GM19023 (cell line): ENCODE measurements around the gene CYP27A1.

Experiments
- ATAC-seq: cut with Tn5 transposase; IDR thresholded peaks from one replicate; pipeline ENCODE4 v1.9.1; 2021; ENCODE audit warnings: mild to moderate bottlenecking, moderate library complexity; ENCODE audit not compliant: unreplicated experiment

CYP27A1 gene

GRCh38 chr2:218809515-218809914, 27.6 kb downstream of the CYP27A1 start:
- ATAC-seq, result no peak

GRCh38 chr2:218810256-218810655, 28.3 kb downstream of the CYP27A1 start:
- ATAC-seq, result no peak

GRCh38 chr2:218811382-218811781, 29.4 kb downstream of the CYP27A1 start:
- no peak for ATAC-seq

GRCh38 chr2:218812096-218812815, 30.3 kb downstream of the CYP27A1 start:
- no peak for ATAC-seq

DNA sequence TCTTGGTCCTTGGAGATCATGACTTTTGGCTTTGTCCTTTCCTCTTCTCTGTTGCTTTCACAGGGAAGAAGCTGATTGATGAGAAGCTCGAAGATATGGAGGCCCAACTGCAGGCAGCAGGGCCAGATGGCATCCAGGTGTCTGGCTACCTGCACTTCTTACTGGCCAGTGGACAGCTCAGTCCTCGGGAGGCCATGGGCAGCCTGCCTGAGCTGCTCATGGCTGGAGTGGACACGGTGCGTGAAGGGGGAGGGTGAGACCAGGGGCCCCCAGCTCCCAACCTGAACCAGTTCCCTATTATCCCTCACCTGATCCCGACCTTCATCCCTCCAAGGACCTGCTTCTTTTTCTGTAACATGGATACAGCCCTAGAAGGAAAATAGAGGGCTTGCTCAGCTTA, 30.9 kb downstream of the CYP27A1 start:
- no peak for ATAC-seq

GRCh38 chr2:218813771-218814460, 32.0 kb downstream of the CYP27A1 start:
- ATAC-seq, result no peak

DNA sequence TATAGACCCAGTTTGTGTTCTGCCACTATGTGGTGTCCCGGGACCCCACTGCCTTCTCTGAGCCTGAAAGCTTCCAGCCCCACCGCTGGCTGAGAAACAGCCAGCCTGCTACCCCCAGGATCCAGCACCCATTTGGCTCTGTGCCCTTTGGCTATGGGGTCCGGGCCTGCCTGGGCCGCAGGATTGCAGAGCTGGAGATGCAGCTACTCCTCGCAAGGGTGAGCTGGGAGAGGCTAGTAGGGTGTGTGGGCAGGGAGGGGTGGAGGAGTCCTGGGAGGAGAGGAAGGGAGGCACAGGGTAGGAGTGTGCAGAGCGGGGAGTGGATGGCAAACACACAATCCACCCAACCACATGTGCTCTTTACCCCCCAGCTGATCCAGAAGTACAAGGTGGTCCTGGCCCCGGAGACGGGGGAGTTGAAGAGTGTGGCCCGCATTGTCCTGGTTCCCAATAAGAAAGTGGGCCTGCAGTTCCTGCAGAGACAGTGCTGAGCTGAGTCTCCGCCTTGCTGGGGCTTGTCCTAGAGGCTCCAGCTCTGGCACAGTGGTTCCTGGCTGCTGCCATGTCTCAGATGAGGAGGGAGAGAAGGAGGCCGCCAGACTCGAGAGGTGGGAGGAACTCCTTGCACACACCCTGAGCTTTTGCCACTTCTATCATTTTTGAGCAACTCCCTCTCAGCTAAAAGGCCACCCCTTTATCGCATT, 32.7 kb downstream of the CYP27A1 start:
- ATAC-seq, result no peak

DNA sequence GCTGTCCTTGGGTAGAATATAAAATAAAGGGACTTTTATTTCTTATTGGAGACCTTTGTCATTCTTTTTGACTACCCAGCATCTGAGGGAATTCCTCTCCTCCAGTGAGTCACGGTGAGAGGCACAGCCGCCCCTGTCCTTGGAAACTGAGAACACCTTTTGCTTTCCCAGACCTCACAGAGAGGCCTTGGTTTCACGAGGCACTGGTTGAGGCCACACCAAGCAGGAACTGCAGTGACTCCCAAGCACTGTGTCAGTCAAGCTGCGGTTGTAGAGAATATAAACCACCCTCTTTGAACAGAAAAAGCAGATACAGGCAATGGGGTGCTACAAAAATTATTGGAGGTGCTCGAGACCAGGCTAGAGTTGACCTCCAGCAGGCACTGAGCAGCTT, 33.3 kb downstream of the CYP27A1 start:
- no peak for ATAC-seq

DNA sequence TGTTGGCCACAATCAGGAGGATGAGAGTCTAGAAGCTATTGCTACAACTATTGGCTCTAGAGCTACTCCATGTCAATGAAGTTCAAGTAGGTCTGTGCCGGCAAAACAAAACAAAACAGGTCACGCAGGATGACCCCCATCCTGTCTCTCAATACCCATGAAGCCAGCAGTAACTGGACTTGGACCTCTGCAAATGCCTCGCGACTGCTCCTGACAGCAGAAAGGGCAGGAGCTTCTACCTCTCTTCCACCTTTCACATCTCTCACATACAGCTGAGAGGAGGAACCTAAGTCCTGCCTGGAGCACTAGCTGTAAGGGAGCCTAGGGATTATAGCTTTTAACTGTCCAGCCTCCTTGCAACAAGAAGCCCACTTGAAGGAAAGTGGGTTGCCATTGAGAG, 33.7 kb downstream of the CYP27A1 start:
- no peak for ATAC-seq

DNA sequence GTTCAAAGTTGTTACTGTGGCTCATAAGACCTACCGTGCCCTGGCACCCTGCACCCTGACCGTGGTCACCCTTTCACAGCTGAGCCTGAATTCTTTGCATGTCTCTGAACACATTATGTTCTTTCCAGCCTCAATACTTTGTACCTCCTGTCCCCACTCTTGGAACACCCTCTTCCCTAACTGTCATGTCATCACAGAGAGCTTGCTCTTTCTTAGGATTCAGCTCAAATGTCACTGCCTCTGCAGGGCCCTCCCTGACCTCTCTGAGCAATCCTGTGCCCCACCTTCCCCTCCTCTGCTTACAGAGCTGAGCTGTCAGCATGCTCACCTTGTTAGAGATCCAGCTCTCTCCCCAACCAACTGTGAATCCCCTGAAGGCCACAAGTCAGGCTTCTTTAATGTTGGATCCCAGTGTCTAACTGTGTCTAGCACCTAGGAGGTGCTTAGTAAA, 34.6 kb downstream of the CYP27A1 start:
- ATAC-seq, result no peak

- ATAC-seq, result no peak
Observed at GRCh38 chr2:218819093-218819492, 37.1 kb downstream of the CYP27A1 start.

- ATAC-seq, result no peak
Observed at GRCh38 chr2:218820746-218821369, 38.9 kb downstream of the CYP27A1 start.

DNA sequence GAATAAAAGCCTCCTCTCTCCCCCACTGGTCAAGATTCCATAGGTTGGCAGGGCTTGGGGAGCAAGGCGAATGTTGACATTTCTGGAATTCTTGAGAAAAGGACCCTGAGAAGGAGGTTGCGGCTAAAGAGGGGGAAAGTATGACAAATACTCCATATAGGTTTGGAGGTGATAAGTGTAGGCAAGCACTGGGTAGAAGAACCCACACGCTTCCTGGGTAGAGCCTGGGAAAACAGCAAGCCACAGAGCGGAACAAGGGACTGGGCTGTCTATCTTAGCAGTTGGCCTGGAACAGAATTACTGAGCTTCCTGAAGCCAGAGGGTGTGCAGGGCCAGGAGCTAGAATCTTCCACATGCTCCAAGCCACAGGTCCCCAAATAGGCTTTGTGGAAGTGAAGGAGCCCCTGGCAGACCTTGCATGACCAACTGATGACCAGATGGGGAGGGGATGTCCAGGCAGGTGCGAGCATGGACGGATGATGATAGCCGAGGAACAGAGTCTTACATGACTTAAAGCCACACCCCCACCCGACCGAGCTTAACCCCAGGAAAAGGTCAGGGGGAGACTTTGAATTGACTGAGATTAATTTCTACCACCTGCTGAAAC, 39.8 kb downstream of the CYP27A1 start:
- no peak for ATAC-seq

GRCh38 chr2:218822622-218823021, 40.7 kb downstream of the CYP27A1 start:
- ATAC-seq, result no peak

DNA sequence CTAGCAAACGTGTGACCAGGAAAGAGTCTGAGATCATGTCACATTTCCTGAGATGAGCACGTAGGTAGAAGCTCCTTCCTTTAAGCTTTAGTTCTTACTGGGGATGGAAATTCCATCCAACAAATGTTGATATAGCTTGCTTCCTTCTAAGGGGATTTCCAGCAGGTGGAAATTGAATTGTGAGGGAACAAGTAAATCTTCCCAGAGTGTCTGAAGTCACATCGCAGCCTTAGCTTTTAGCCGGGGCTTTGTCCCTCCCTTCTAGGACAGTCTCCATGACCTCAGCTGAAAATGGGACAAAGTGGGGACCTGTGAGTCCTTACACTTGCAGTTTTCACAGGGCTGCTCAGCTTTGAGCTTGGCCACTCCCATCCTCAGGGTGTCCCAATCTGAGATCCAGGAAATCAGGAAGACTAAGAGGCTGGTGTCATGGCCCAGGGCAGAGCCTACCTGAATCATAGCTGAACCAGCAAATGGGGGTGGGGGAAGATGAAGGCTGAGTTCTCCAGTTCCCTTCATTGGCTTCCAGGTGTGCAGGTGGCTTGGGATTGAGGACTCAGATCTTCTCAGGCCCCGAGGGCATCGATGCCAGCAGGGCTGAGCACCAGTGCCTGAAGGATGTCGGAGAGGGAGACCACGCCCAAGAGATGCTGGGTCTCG, 41.4 kb downstream of the CYP27A1 start:
- no peak for ATAC-seq

GRCh38 chr2:218824004-218824403, 42.1 kb downstream of the CYP27A1 start:
- no peak for ATAC-seq

- no peak for ATAC-seq
Observed at GRCh38 chr2:218826791-218827190, 44.8 kb downstream of the CYP27A1 start.

DNA sequence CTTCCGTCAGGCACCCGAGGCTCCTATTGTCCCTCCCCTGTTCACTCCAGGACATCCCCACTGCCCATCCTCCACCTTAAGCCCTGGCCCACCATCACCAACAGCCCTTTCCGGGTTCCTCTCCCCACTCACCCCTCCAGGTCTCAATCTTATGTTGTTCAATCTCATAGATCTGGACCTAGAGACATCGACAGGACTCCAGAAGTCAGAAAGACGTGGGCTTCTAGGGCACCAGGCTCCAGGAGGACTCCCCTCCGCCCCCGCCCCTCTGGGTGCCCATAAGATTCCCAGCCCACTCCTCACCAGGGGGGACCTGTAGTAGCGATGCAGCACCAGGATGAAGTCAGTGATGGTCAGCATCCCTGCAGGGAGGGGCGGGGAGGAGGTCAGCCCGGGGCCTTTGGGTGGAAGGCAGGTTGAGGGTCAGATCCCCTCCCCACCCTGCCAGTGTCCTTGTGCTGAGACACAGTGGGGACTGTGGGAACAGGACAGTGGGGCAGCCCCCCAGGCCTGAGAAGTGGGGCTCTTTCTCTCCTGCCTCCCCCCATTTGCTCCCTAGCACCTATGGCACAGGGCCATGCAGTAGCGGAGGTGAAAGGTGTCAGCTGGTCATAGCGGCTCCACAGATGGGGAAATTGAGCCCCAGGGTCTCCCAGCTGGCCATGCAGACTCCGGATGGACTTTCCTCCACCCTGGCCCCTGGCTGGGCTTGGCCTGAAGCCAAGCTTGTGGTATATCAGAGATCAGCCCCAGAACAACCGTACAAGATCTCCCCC, 45.9 kb downstream of the CYP27A1 start:
- no peak for ATAC-seq

GRCh38 chr2:218828477-218828778, 46.5 kb downstream of the CYP27A1 start:
- ATAC-seq, result no peak

- no peak for ATAC-seq
Observed at GRCh38 chr2:218829868-218830451, 48.0 kb downstream of the CYP27A1 start.
